HEK293 (cell line): ENCODE results near the gene RIPK1.

Experiments used
- CTCF ChIA-PET: fragments of 350-600 bp; formaldehyde crosslinking; extraction: SDS; loops from one replicate; lab custom pipeline; 2021; ENCODE audit warnings: antibody characterized with exemption; lab: Yijun Ruan, JAX
- POLR2A ChIA-PET: fragments of 300-600 bp; formaldehyde crosslinking; extraction: SDS; loops from one replicate; lab custom pipeline; 2020; ENCODE audit warnings: antibody characterized with exemption, inconsistent platforms; lab: Yijun Ruan, JAX
- H3K27ac ChIP-seq: fragments of 200-500 bp; sonication (Bioruptor generic); 2 replicates; pipeline ENCODE4 v1.5.1; 2014; ENCODE audit warnings: low read depth, low read length, control low read depth, inconsistent platforms; ENCODE audit errors: extremely low read depth
- H3K36me3 ChIP-seq, 2 experiments: fragments of 200-500 bp in 1 of 2; sonication (Bioruptor generic) in 1 of 2; 1 replicate in 1 of 2; 2 replicates in 1 of 2; pipeline ENCODE4 v1.5.1; 2014 to 2017; ENCODE audit warnings: inconsistent platforms in 2 of 2, low read length in 2 of 2; ENCODE audit not compliant: control insufficient read depth in 2 of 2, insufficient read depth in 1 of 2
- H3K4me1 ChIP-seq: fragments of 200-500 bp; sonication (Bioruptor generic); 2 replicates; pipeline ENCODE4 v1.5.1; 2014; ENCODE audit warnings: mild to moderate bottlenecking, low read length, inconsistent platforms; ENCODE audit not compliant: control insufficient read depth, insufficient read depth
- H3K4me3 ChIP-seq: 2 replicates; pipeline ENCODE4 v1.5.1; 2011; ENCODE audit warnings: low read depth, mild to moderate bottlenecking, control low read depth, low read length, moderate library complexity
- H3K9me3 ChIP-seq: fragments of 200-500 bp; sonication (Bioruptor generic); 2 replicates; pipeline ENCODE4 v1.5.1; 2014; ENCODE audit warnings: low read depth, low read length, inconsistent platforms; ENCODE audit not compliant: control insufficient read depth, insufficient read depth
- BCL11B ChIP-seq: fragments of 450-650 bp; formaldehyde crosslinking; IDR thresholded peaks from 2 replicates; pipeline ENCODE4 v1.5.1; 2016; ENCODE audit warnings: low read depth, missing biosample characterization, missing genetic modification characterization
- GFI1B ChIP-seq: fragments of 450-650 bp; formaldehyde crosslinking; IDR thresholded peaks from 2 replicates; pipeline ENCODE4 v1.5.1; 2016; ENCODE audit warnings: missing biosample characterization, missing genetic modification characterization
- HOXC10 ChIP-seq: sonication (generic); formaldehyde crosslinking; IDR thresholded peaks from 2 replicates; pipeline ENCODE4 v1.8.1; 2023; ENCODE audit warnings: mild to moderate bottlenecking, missing genetic modification reagents
- KLF8 ChIP-seq: fragments of 450-650 bp; formaldehyde crosslinking; IDR thresholded peaks from 2 replicates; pipeline ENCODE4 v1.5.1; 2016; ENCODE audit warnings: missing biosample characterization, missing genetic modification characterization
- OVOL3 ChIP-seq: fragments of 450-650 bp; formaldehyde crosslinking; IDR thresholded peaks from 2 replicates; pipeline ENCODE4 v1.5.1; 2016; ENCODE audit warnings: missing biosample characterization, missing genetic modification characterization
- SALL2 ChIP-seq: fragments of 450-650 bp; formaldehyde crosslinking; IDR thresholded peaks from 2 replicates; pipeline ENCODE4 v1.5.0; 2017; ENCODE audit warnings: missing biosample characterization, mild to moderate bottlenecking, missing genetic modification characterization, borderline replicate concordance
- SETDB1 ChIP-seq: IDR thresholded peaks from one replicate; pipeline ENCODE4 v1.6.1; 2017; ENCODE audit warnings: mild to moderate bottlenecking, low read length, moderate library complexity, mixed read lengths; ENCODE audit not compliant: insufficient read length
- ZBTB7A ChIP-seq: fragments of 450-650 bp; formaldehyde crosslinking; IDR thresholded peaks from 2 replicates; pipeline ENCODE4 v1.5.1; 2016; ENCODE audit warnings: low read depth, missing biosample characterization, missing genetic modification characterization
- ZNF10 ChIP-seq: fragments of 450-650 bp; formaldehyde crosslinking; IDR thresholded peaks from 2 replicates; pipeline ENCODE4 v1.5.1; 2017; ENCODE audit warnings: missing biosample characterization, missing genetic modification characterization
- ZNF155 ChIP-seq: fragments of 450-650 bp; formaldehyde crosslinking; IDR thresholded peaks from 2 replicates; pipeline ENCODE4 v1.5.1; 2016; ENCODE audit warnings: missing biosample characterization, missing genetic modification characterization
- ZNF16 ChIP-seq: fragments of 450-650 bp; formaldehyde crosslinking; IDR thresholded peaks from 2 replicates; pipeline ENCODE4 v1.5.1; 2016; ENCODE audit warnings: low read depth, missing biosample characterization, missing genetic modification characterization
- ZNF174 ChIP-seq: fragments of 450-650 bp; formaldehyde crosslinking; IDR thresholded peaks from 2 replicates; pipeline ENCODE4 v1.5.0; 2017; ENCODE audit warnings: missing biosample characterization, mild to moderate bottlenecking, missing genetic modification characterization
- ZNF175 ChIP-seq: fragments of 450-650 bp; formaldehyde crosslinking; IDR thresholded peaks from 2 replicates; pipeline ENCODE4 v1.5.1; 2016; ENCODE audit warnings: missing biosample characterization, missing genetic modification characterization
- ZNF184 ChIP-seq: fragments of 450-650 bp; IDR thresholded peaks from 2 replicates; pipeline ENCODE4 v1.5.1; 2018; ENCODE audit warnings: missing biosample characterization, mild to moderate bottlenecking, missing genetic modification characterization
- ZNF292 ChIP-seq: fragments of 450-650 bp; formaldehyde crosslinking; IDR thresholded peaks from 2 replicates; pipeline ENCODE4 v1.5.1; 2016; ENCODE audit warnings: low read depth, missing biosample characterization, missing genetic modification characterization, borderline replicate concordance
- ZNF335 ChIP-seq: fragments of 450-650 bp; formaldehyde crosslinking; conservative IDR thresholded peaks from 2 replicates; pipeline ENCODE4 v1.5.1; 2016; ENCODE audit warnings: missing biosample characterization, missing genetic modification characterization
- ZNF626 ChIP-seq: fragments of 450-650 bp; sonication (Bioruptor Pico); formaldehyde crosslinking; IDR thresholded peaks from 2 replicates; pipeline ENCODE4 v1.5.1; 2018; ENCODE audit warnings: missing biosample characterization, missing genetic modification characterization, inconsistent platforms
- ZNF701 ChIP-seq: fragments of 450-650 bp; formaldehyde crosslinking; IDR thresholded peaks from 2 replicates; pipeline ENCODE4 v1.5.1; 2016; ENCODE audit warnings: missing biosample characterization, missing genetic modification characterization
- ZNF707 ChIP-seq: fragments of 450-650 bp; formaldehyde crosslinking; IDR thresholded peaks from 2 replicates; pipeline ENCODE4 v1.5.1; 2016; ENCODE audit warnings: missing biosample characterization, missing genetic modification characterization
- ZNF785 ChIP-seq: fragments of 450-650 bp; formaldehyde crosslinking; IDR thresholded peaks from 2 replicates; pipeline ENCODE4 v1.5.1; 2016; ENCODE audit warnings: missing biosample characterization, missing genetic modification characterization
- ZSCAN23 ChIP-seq: fragments of 450-650 bp; formaldehyde crosslinking; IDR thresholded peaks from 2 replicates; pipeline ENCODE4 v1.5.1; 2016; ENCODE audit warnings: missing biosample characterization, missing genetic modification characterization
- TF ChIP-seq, protein P1 (sequence below): fragments of 450-650 bp; formaldehyde crosslinking; IDR thresholded peaks from 2 replicates; pipeline ENCODE4 v1.5.1; 2016; ENCODE audit warnings: missing biosample characterization, missing genetic modification characterization, low read depth
- TF ChIP-seq, protein P2 (sequence below): fragments of 450-650 bp; IDR thresholded peaks from 2 replicates; pipeline ENCODE4 v1.5.1; 2018; ENCODE audit warnings: missing biosample characterization, mild to moderate bottlenecking, missing genetic modification characterization
- TF ChIP-seq, protein P3 (sequence below): fragments of 450-650 bp; formaldehyde crosslinking; IDR thresholded peaks from 2 replicates; pipeline ENCODE4 v1.5.1; 2016; ENCODE audit warnings: missing biosample characterization, missing genetic modification characterization
- TF ChIP-seq, protein P4 (sequence below): fragments of 450-650 bp; formaldehyde crosslinking; IDR thresholded peaks from 2 replicates; pipeline ENCODE4 v1.5.1; 2017; ENCODE audit warnings: missing biosample characterization, missing genetic modification characterization
- TF ChIP-seq, protein P5 (sequence below): fragments of 450-650 bp; formaldehyde crosslinking; IDR thresholded peaks from 2 replicates; pipeline ENCODE4 v1.5.1; 2016; ENCODE audit warnings: missing biosample characterization, missing genetic modification characterization

RIPK1 gene

DNA sequence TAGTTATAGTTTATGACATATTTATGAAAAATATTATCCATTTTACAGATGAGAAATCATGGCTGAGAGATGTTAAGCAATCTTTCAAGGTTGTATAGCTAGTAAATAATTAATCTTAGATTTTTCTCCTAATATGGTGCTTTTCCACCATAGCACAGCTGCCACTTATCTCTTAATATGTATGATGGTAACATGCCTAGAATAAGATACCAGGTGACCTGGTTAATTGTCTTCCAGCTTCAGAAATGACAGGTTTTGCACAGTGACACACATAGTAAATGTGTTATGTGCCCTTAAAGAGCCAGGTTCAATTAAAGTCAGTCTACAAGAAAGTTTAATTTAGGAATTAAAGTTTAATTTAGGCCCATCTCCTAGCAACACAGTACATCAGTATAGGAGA lies 74.2 kb downstream of the RIPK1 start:
- POLR2A ChIA-PET = interaction anchor here (1.9 kb wide), 1 partner anchor 14 kb away, joined by 9 read pairs; the partner anchor contains the start of gene TUBB2A
- TF ChIP-seq ZNF184 (tag by site-specific recombination) (no peak), ZBTB7A (tag by site-specific recombination) (no peak), ZNF174 (tag by site-specific recombination) (no peak), ZNF292 (tag by site-specific recombination) (no peak), HOXC10 (CRISPR knock-in tag) (no peak), ZNF335 (tag by site-specific recombination) (no peak), ZNF175 (tag by site-specific recombination) (no peak), SALL2 (tag by site-specific recombination) (no peak), ZNF155 (tag by site-specific recombination) (no peak), GFI1B (no peak), ZNF626 (tag by site-specific recombination) (no peak), ZNF10 (tag by site-specific recombination) (no peak), ZNF701 (tag by site-specific recombination) (no peak), KLF8 (tag by site-specific recombination) (no peak), ZNF707 (tag by site-specific recombination) (no peak)
- TF ChIP-seq, protein P1, sequence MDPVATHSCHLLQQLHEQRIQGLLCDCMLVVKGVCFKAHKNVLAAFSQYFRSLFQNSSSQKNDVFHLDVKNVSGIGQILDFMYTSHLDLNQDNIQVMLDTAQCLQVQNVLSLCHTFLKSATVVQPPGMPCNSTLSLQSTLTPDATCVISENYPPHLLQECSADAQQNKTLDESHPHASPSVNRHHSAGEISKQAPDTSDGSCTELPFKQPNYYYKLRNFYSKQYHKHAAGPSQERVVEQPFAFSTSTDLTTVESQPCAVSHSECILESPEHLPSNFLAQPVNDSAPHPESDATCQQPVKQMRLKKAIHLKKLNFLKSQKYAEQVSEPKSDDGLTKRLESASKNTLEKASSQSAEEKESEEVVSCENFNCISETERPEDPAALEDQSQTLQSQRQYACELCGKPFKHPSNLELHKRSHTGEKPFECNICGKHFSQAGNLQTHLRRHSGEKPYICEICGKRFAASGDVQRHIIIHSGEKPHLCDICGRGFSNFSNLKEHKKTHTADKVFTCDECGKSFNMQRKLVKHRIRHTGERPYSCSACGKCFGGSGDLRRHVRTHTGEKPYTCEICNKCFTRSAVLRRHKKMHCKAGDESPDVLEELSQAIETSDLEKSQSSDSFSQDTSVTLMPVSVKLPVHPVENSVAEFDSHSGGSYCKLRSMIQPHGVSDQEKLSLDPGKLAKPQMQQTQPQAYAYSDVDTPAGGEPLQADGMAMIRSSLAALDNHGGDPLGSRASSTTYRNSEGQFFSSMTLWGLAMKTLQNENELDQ (tag by site-specific recombination) = no peak
- TF ChIP-seq, protein P2, sequence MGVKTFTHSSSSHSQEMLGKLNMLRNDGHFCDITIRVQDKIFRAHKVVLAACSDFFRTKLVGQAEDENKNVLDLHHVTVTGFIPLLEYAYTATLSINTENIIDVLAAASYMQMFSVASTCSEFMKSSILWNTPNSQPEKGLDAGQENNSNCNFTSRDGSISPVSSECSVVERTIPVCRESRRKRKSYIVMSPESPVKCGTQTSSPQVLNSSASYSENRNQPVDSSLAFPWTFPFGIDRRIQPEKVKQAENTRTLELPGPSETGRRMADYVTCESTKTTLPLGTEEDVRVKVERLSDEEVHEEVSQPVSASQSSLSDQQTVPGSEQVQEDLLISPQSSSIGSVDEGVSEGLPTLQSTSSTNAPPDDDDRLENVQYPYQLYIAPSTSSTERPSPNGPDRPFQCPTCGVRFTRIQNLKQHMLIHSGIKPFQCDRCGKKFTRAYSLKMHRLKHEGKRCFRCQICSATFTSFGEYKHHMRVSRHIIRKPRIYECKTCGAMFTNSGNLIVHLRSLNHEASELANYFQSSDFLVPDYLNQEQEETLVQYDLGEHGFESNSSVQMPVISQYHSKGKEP = no peak
- TF ChIP-seq, protein P3, sequence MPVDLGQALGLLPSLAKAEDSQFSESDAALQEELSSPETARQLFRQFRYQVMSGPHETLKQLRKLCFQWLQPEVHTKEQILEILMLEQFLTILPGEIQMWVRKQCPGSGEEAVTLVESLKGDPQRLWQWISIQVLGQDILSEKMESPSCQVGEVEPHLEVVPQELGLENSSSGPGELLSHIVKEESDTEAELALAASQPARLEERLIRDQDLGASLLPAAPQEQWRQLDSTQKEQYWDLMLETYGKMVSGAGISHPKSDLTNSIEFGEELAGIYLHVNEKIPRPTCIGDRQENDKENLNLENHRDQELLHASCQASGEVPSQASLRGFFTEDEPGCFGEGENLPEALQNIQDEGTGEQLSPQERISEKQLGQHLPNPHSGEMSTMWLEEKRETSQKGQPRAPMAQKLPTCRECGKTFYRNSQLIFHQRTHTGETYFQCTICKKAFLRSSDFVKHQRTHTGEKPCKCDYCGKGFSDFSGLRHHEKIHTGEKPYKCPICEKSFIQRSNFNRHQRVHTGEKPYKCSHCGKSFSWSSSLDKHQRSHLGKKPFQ = no peak
- TF ChIP-seq, protein P4, sequence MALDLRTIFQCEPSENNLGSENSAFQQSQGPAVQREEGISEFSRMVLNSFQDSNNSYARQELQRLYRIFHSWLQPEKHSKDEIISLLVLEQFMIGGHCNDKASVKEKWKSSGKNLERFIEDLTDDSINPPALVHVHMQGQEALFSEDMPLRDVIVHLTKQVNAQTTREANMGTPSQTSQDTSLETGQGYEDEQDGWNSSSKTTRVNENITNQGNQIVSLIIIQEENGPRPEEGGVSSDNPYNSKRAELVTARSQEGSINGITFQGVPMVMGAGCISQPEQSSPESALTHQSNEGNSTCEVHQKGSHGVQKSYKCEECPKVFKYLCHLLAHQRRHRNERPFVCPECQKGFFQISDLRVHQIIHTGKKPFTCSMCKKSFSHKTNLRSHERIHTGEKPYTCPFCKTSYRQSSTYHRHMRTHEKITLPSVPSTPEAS (tag by site-specific recombination) = no peak
- TF ChIP-seq, all 188 proteins: peak for 0
- Histone ChIP-seq H3K9me3 (no peaks in the 10 kb centered on the region), H3K36me3 (peaks cover 17 to 46% of the 10 kb centered on the region in 2 experiments; a peak in 2 of 3 replicates), H3K27ac (no peak overlapping the region), H3K4me1 (no peaks in the 10 kb centered on the region), H3K4me3 (no peak overlapping the region)
- CTCF ChIA-PET = interaction anchor here (0.5 to 1.4 kb wide), 2 partner anchors 15 to 109 kb away, joined by 3 to 5 read pairs; partner anchors contain the start of gene TUBB2A

DNA sequence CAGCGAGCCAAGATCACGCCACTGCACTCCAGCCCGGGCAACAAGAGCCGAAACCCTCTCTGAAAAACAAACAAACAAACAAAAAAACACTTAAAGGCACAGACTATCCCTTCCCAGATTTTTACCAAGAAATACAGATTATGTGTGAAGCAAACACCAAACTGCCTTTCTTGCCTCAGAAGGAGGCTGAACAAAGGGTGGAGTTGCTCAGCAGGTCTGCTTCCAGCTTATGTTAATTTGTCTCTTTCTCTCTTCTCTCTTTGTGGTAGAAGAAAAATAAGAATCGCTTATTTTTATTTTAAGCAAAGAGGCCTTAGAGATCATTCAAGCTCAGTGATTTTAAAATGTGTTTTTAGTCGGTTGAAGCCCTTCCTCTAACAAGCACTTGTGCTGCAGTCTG lies 74.9 kb downstream of the RIPK1 start:
- Histone ChIP-seq H3K4me1 (no peaks in the 10 kb centered on the region), H3K9me3 (no peaks in the 10 kb centered on the region), H3K27ac (no peak overlapping the region), H3K4me3 (no peak overlapping the region), H3K36me3 (peaks cover 14 to 46% of the 10 kb centered on the region in 2 experiments; a peak in 2 of 3 replicates)
- ChIA-PET POLR2A (interaction anchor here (1.9 kb wide), 1 partner anchor 14 kb away, joined by 9 read pairs; the partner anchor contains the start of gene TUBB2A), CTCF (interaction anchor here (0.6 to 0.7 kb wide), 2 partner anchors 137 to 1080 kb away, joined by 3 read pairs; no protein-coding TSS in a partner anchor)
- no peak for TF ChIP-seq ZNF16 (tag by site-specific recombination)
- TF ChIP-seq ZSCAN23 = no peak
- TF ChIP-seq, protein P5, sequence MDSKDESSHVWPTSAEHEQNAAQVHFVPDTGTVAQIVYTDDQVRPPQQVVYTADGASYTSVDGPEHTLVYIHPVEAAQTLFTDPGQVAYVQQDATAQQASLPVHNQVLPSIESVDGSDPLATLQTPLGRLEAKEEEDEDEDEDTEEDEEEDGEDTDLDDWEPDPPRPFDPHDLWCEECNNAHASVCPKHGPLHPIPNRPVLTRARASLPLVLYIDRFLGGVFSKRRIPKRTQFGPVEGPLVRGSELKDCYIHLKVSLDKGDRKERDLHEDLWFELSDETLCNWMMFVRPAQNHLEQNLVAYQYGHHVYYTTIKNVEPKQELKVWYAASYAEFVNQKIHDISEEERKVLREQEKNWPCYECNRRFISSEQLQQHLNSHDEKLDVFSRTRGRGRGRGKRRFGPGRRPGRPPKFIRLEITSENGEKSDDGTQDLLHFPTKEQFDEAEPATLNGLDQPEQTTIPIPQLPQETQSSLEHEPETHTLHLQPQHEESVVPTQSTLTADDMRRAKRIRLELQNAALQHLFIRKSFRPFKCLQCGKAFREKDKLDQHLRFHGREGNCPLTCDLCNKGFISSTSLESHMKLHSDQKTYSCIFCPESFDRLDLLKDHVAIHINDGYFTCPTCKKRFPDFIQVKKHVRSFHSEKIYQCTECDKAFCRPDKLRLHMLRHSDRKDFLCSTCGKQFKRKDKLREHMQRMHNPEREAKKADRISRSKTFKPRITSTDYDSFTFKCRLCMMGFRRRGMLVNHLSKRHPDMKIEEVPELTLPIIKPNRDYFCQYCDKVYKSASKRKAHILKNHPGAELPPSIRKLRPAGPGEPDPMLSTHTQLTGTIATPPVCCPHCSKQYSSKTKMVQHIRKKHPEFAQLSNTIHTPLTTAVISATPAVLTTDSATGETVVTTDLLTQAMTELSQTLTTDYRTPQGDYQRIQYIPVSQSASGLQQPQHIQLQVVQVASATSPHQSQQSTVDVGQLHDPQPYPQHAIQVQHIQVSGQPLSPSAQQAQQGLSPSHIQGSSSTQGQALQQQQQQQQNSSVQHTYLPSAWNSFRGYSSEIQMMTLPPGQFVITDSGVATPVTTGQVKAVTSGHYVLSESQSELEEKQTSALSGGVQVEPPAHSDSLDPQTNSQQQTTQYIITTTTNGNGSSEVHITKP = no peak
- no peak for TF ChIP-seq HOXC10 (CRISPR knock-in tag)
- no peak for TF ChIP-seq OVOL3 (tag by site-specific recombination)
- no peak for TF ChIP-seq ZNF785
- TF ChIP-seq BCL11B (tag by site-specific recombination) = no peak
- TF ChIP-seq SETDB1 = no peak
